OCI-LY3 (cell line): ENCODE measurements around the gene DDX28.

Source experiments
- EZH2phosphoT487 ChIP-seq: fragments of 200-600 bp; shearing (Covaris generic); IDR thresholded peaks from 2 replicates; pipeline ENCODE4 v1.6.1; 2018; ENCODE audit warnings: antibody characterized with exemption, mixed run types, low read depth
- TF ChIP-seq, protein P1 (sequence below): fragments of 200-600, 300-600 bp; sonication (generic); IDR thresholded peaks from 2 replicates; pipeline ENCODE4 v1.5.1; 2014; ENCODE audit warnings: antibody characterized with exemption, low read length, low read depth

DNA sequence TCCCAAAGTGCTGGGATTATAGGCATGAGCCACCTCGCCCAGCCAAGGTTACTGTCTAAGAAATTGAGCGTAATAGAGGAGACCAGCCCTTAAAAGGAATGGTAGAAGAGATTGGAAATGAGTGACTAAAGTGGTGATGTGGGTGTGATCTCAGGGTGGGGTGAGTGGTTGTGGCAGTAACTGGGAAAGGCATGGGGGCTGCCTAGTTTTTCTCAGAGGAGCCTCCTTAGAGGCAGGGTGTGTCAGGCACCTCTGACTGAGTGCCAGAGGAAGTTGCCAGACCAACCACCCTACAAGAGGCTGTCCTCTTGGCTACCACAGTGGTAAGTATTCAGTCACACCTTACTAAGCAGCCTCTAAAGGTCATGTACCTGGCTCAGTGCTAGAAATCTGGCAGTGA, 8.9 kb upstream of the DDX28 start:
- TF ChIP-seq, protein P1, sequence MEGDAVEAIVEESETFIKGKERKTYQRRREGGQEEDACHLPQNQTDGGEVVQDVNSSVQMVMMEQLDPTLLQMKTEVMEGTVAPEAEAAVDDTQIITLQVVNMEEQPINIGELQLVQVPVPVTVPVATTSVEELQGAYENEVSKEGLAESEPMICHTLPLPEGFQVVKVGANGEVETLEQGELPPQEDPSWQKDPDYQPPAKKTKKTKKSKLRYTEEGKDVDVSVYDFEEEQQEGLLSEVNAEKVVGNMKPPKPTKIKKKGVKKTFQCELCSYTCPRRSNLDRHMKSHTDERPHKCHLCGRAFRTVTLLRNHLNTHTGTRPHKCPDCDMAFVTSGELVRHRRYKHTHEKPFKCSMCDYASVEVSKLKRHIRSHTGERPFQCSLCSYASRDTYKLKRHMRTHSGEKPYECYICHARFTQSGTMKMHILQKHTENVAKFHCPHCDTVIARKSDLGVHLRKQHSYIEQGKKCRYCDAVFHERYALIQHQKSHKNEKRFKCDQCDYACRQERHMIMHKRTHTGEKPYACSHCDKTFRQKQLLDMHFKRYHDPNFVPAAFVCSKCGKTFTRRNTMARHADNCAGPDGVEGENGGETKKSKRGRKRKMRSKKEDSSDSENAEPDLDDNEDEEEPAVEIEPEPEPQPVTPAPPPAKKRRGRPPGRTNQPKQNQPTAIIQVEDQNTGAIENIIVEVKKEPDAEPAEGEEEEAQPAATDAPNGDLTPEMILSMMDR, result no peak
- no peak for TF ChIP-seq EZH2phosphoT487
